HCT116 (cell line): ENCODE results near the gene IGSF11. TPM values are rescaled to one million over a fixed set of nuclear protein-coding genes. Genes with fewer than 3 reads are reported as not detected.

ENCODE experiments used
- ATAC-seq: fragments of 200-7000 bp; cut with Tn5 transposase; 2 replicates; pipeline ENCODE4 v1.9.1; 2020; ENCODE audit warnings: mild to moderate bottlenecking, moderate library complexity
- BruUV-seq: library from RNA; stranded (reverse); fragments of 400-500 nt; replicated peaks from 2 replicates; lab custom pipeline; 2021; lab: Mats Ljungman, UMichigan
- CTCF ChIA-PET: fragments of 300-600 bp; sonication (Branson Sonifier 250); formaldehyde crosslinking; loops from one replicate; lab custom pipeline; 2021; ENCODE audit warnings: antibody characterized with exemption; lab: Charles Lee
- POLR2A ChIA-PET: fragments of 300-600, 350-600 bp; sonication (Branson Sonifier 250); formaldehyde crosslinking; loops from one replicate; lab custom pipeline; 2021; ENCODE audit warnings: antibody characterized with exemption; lab: Charles Lee
- RAD21 ChIA-PET, 2 experiments: fragments of 300-600 bp; sonication (Branson Sonifier 250); formaldehyde crosslinking; loops; one replicate each; lab custom pipeline; 2023; ENCODE audit warnings: low total read pairs in 2 of 2; ENCODE audit not compliant: uncharacterized antibody in 2 of 2, unreplicated experiment in 2 of 2, low non-redundant PET in 1 of 2; lab: Charles Lee
- DNase-seq: peaks from one replicate; pipeline ENCODE4 v3.0.0-alpha.2; 2010; ENCODE audit warnings: low read depth, low spot score
- H2AFZ ChIP-seq: fragments of 200-600 bp; shearing (Covaris generic), sonication (generic); 2 replicates; pipeline ENCODE4 v1.6.1; 2017; ENCODE audit warnings: low read depth, mixed run types, mixed read lengths, antibody characterized with exemption, low read length; ENCODE audit not compliant: poor library complexity, severe bottlenecking
- H3K27ac ChIP-seq: 2 replicates; pipeline ENCODE4 v1.5.1; 2012; ENCODE audit warnings: low read depth, low read length
- H3K27me3 ChIP-seq: fragments of 200-600 bp; sonication (generic); 2 replicates; pipeline ENCODE4 v1.6.1; 2016; ENCODE audit warnings: mixed run types, low read length, mixed read lengths; ENCODE audit not compliant: insufficient read depth
- H3K36me3 ChIP-seq, 2 experiments: fragments of 200-500 bp in 1 of 2; fragments of 200-600 bp in 1 of 2; sonication (Bioruptor generic) in 1 of 2; sonication (generic) in 1 of 2; 2 replicates each; pipeline versions ENCODE4 v1.5.1 to v1.6.1; 2014 to 2016; ENCODE audit warnings: low read length in 2 of 2, inconsistent platforms in 1 of 2, mixed read lengths in 1 of 2, mixed run types in 1 of 2; ENCODE audit not compliant: insufficient read depth in 2 of 2, control insufficient read depth in 1 of 2
- H3K4me1 ChIP-seq, 2 experiments: fragments of 200-600 bp in 1 of 2; sonication (generic) in 1 of 2; 2 replicates each; pipeline versions ENCODE4 v1.5.1 to v1.6.1; 2012 to 2017; ENCODE audit warnings: low read length in 2 of 2, inconsistent platforms in 1 of 2, mild to moderate bottlenecking in 1 of 2, mixed read lengths in 1 of 2, mixed run types in 1 of 2, moderate library complexity in 1 of 2; ENCODE audit not compliant: insufficient read depth in 2 of 2, control insufficient read depth in 1 of 2
- H3K4me2 ChIP-seq: fragments of 200-600 bp; sonication (generic); 2 replicates; pipeline ENCODE4 v1.6.1; 2017; ENCODE audit warnings: mixed run types, low read length, mixed read lengths
- H3K4me3 ChIP-seq, 2 experiments: fragments of 200-600 bp in 1 of 2; sonication (generic) in 1 of 2; replicated peaks in 1 of 2; 2 replicates each; pipeline ENCODE4 v1.5.1; 2011 to 2016; ENCODE audit warnings: low read length in 2 of 2, control low read depth in 1 of 2, low read depth in 1 of 2, mild to moderate bottlenecking in 1 of 2, mixed read lengths in 1 of 2, mixed run types in 1 of 2
- H3K79me2 ChIP-seq: fragments of 200-600 bp; sonication (generic); 2 replicates; pipeline ENCODE4 v1.6.1; 2017; ENCODE audit warnings: mild to moderate bottlenecking, mixed run types, low read length, moderate library complexity, mixed read lengths; ENCODE audit not compliant: insufficient read depth
- H3K9ac ChIP-seq: fragments of 200-600 bp; sonication (generic); 2 replicates; pipeline ENCODE4 v1.6.1; 2016; ENCODE audit warnings: low read length, mixed read lengths
- H3K9me2 ChIP-seq: fragments of 200-600 bp; sonication (generic), shearing (Covaris generic); 2 replicates; pipeline ENCODE4 v1.6.1; 2017; ENCODE audit warnings: mixed run types, mild to moderate bottlenecking, moderate library complexity; ENCODE audit not compliant: insufficient read depth
- H3K9me3 ChIP-seq, 2 experiments: fragments of 200-500 bp in 1 of 2; fragments of 200-600 bp in 1 of 2; sonication (Bioruptor generic) in 1 of 2; sonication (generic) in 1 of 2; 2 replicates each; pipeline ENCODE4 v1.6.1; 2014 to 2017; ENCODE audit warnings: low read length in 2 of 2, mixed read lengths in 2 of 2, inconsistent platforms in 1 of 2, low read depth in 1 of 2, mild to moderate bottlenecking in 1 of 2, mixed run types in 1 of 2, moderate library complexity in 1 of 2; ENCODE audit not compliant: control insufficient read depth in 1 of 2, insufficient read depth in 1 of 2
- H4K20me1 ChIP-seq: fragments of 200-600 bp; sonication (generic), shearing (Covaris generic); 2 replicates; pipeline ENCODE4 v1.6.1; 2017; ENCODE audit warnings: mixed run types, mild to moderate bottlenecking, moderate library complexity; ENCODE audit not compliant: insufficient read depth
- CEBPB ChIP-seq: IDR thresholded peaks from 2 replicates; pipeline ENCODE4 v1.6.1; 2012; ENCODE audit warnings: low read depth
- ELF1 ChIP-seq: IDR thresholded peaks from 2 replicates; pipeline ENCODE4 v1.6.1; 2012; ENCODE audit warnings: low read depth, borderline replicate concordance
- EZH2 ChIP-seq: fragments of 200-600 bp; sonication (generic); IDR thresholded peaks from 2 replicates; pipeline ENCODE4 v1.6.1; 2017; ENCODE audit warnings: antibody characterized with exemption, mixed run types
- EZH2phosphoT487 ChIP-seq: fragments of 200-600 bp; IDR thresholded peaks from 2 replicates; pipeline ENCODE4 v1.6.1; 2018; ENCODE audit warnings: antibody characterized with exemption, borderline replicate concordance
- FOSL1 ChIP-seq: IDR thresholded peaks from 2 replicates; pipeline ENCODE4 v1.6.1; 2012; ENCODE audit warnings: low read depth
- JUND ChIP-seq: IDR thresholded peaks from 2 replicates; pipeline ENCODE4 v1.6.1; 2012
- RAD21 ChIP-seq: IDR thresholded peaks from 2 replicates; pipeline ENCODE4 v1.6.1; 2012; ENCODE audit warnings: low read depth, mild to moderate bottlenecking
- SIN3A ChIP-seq: IDR thresholded peaks from 2 replicates; pipeline ENCODE4 v1.6.1; 2012; ENCODE audit warnings: low read depth
- TCF7L2 ChIP-seq: IDR thresholded peaks from 2 replicates; pipeline ENCODE4 v1.7.0; 2011; ENCODE audit warnings: borderline replicate concordance, inconsistent platforms; ENCODE audit not compliant: insufficient read depth, insufficient read length; ENCODE audit errors: extremely low read depth
- ZFX ChIP-seq: fragments of 450-650 bp; IDR thresholded peaks from 2 replicates; pipeline ENCODE4 v1.6.1; 2017
- intact Hi-C: fragments of 100-400 bp; cut with micrococcal nuclease; formaldehyde crosslinking; loops from 2 replicates; pipeline ENCODE4 v1.10.0; 2022
- total RNA-seq: library from RNA; stranded (reverse); gene quantifications from one replicate; pipeline ENCODE4 v1.2.1, GENCODE V29; 2021; ENCODE audit not compliant: unreplicated experiment
- TF ChIP-seq, protein P1 (sequence below): IDR thresholded peaks from 2 replicates; pipeline ENCODE4 v1.6.1; 2012; ENCODE audit warnings: low read depth

Gene IGSF11
- total RNA-seq, 1 experiment from 2014 or later = not detected

- Histone ChIP-seq H3K36me3 (no peaks in the 10 kb centered on the region), H4K20me1 (no peaks in the 10 kb centered on the region), H3K27ac (no peak overlapping the region), H3K79me2 (no peaks in the 10 kb centered on the region), H2AFZ (no peak overlapping the region), H3K9ac (no peak overlapping the region), H3K4me2 (no peak overlapping the region), H3K4me3 (no peak overlapping the region), H3K9me3 (no peaks in the 10 kb centered on the region), H3K4me1 (no peaks in the 10 kb centered on the region), H3K27me3 (peaks cover 90% of the 10 kb centered on the region), H3K9me2 (no peaks in the 10 kb centered on the region)
- ChIA-PET CTCF (no interaction called here), RAD21 (no interaction called here), POLR2A (no interaction called here)
- no TSS peak for BruUV-seq
- intact Hi-C loops = no loop called here
- no peak for DNase-seq
- TF ChIP-seq EZH2phosphoT487 = no peak
- no peak for TF ChIP-seq ZFX
- no peak for TF ChIP-seq FOSL1
- TF ChIP-seq TCF7L2 = no peak
- no peak for TF ChIP-seq JUND
- no peak for TF ChIP-seq SIN3A
- TF ChIP-seq, protein P1, sequence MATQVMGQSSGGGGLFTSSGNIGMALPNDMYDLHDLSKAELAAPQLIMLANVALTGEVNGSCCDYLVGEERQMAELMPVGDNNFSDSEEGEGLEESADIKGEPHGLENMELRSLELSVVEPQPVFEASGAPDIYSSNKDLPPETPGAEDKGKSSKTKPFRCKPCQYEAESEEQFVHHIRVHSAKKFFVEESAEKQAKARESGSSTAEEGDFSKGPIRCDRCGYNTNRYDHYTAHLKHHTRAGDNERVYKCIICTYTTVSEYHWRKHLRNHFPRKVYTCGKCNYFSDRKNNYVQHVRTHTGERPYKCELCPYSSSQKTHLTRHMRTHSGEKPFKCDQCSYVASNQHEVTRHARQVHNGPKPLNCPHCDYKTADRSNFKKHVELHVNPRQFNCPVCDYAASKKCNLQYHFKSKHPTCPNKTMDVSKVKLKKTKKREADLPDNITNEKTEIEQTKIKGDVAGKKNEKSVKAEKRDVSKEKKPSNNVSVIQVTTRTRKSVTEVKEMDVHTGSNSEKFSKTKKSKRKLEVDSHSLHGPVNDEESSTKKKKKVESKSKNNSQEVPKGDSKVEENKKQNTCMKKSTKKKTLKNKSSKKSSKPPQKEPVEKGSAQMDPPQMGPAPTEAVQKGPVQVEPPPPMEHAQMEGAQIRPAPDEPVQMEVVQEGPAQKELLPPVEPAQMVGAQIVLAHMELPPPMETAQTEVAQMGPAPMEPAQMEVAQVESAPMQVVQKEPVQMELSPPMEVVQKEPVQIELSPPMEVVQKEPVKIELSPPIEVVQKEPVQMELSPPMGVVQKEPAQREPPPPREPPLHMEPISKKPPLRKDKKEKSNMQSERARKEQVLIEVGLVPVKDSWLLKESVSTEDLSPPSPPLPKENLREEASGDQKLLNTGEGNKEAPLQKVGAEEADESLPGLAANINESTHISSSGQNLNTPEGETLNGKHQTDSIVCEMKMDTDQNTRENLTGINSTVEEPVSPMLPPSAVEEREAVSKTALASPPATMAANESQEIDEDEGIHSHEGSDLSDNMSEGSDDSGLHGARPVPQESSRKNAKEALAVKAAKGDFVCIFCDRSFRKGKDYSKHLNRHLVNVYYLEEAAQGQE = no peak
- TF ChIP-seq EZH2 = no peak
- no peak for TF ChIP-seq CEBPB
- TF ChIP-seq RAD21 = no peak
- no peak for TF ChIP-seq ELF1
- no peak for ATAC-seq
These were observed 47.2 kb downstream of the IGSF11 start for GRCh38 chr3:118987477-118987876.
